ENCODE results near the gene CDH22. TPM values are rescaled to one million over a fixed set of nuclear protein-coding genes. Genes with fewer than 3 reads are reported as not detected.

CDH22 gene
- total and polyA plus RNA-seq, 2 experiments from 2014 or later, result 0.08 to 0.10 TPM

DNA sequence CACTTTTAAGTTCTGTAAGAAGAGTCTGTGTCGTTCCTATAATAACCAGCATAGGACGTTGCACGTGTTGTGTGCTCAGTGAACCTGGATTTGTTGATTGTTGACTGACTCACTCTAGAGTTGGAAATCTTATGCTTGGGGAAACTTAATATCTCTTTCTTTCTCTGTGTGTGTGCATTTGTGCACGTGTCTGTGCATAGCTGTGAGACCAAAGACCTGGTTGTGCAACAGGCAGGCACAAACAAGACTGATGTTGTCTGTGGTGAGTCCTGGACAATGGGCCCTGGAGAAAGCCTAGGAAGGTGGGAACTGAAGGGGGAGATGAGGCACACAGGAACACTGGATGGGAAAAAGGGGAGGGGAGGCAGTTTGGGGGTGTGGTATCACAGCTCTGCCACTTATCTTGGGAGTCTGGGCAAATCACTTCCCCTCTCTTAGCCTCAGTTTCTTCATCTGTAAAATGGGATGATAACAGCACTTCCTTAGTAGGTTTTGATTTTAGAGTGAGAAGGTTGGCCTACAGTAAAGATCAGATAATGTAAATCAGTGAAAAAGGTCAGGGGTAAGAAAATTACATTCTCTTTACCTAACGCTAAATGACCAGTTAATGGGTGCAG lies 181.8 kb downstream of the CDH22 start:
- Mint-ChIP-seq H3K4me1 (peaks cover 4% of the 10 kb centered on the region; the same call in 2 of the 3 replicates), H3K9me3 (no peaks in the 10 kb centered on the region; the same call in 2 of the 3 replicates), H3K27ac (no peak overlapping the region), H3K4me3 (no peak overlapping the region), H3K27me3 (ENCODE audit: insufficient read depth, low read depth, poor library complexity) (peaks cover 3% of the 10 kb centered on the region), H3K36me3 (ENCODE audit: low read depth) (peaks cover 30% of the 10 kb centered on the region)
- no peaks in the 10 kb centered on the region for H3K36me3 ChIP-seq (ENCODE audit: insufficient read depth)
- H3K79me2 ChIP-seq (replicated peaks; ENCODE audit: insufficient read depth), result no peaks in the 10 kb centered on the region
- H3K9me2 ChIP-seq (ENCODE audit: insufficient read depth), result no peaks in the 10 kb centered on the region
- no peak overlapping the region for H3K4me3 ChIP-seq
- no peak for TF ChIP-seq POLR2AphosphoS5 (IDR thresholded peaks at IDR 0.05; ENCODE audit: low read depth)
- TF ChIP-seq STAT1 (IDR thresholded peaks at IDR 0.05; ENCODE audit: unreplicated experiment), result no peak
- H3K27me3 ChIP-seq (ENCODE audit: insufficient read depth), result peaks cover 2% of the 10 kb centered on the region; the same call in 1 of the 2 replicates
- no peak overlapping the region for H2AFZ ChIP-seq
- no peaks in the 10 kb centered on the region; the same call in 1 of the 2 replicates for H4K20me1 ChIP-seq (replicated peaks; ENCODE audit: insufficient read depth)
- DNase-seq (ENCODE audit: low spot score) (no peak), ATAC-seq (no peak)
- H3F3A ChIP-seq (replicated peaks; ENCODE audit: low read depth), result no peaks in the 10 kb centered on the region
- no peak overlapping the region for H3K27ac ChIP-seq (ENCODE audit: low read depth)
- no peaks in the 10 kb centered on the region for H3K4me1 ChIP-seq (ENCODE audit: insufficient read depth)
- no peak overlapping the region for H3K4me2 ChIP-seq

Other genes with a start within 250 kb of the CDH22 start
- gene NCOA5, start 218.5 kb downstream of the CDH22 start, total RNA-seq (2014; rRNA removed; shearing (Covaris generic)), result 22.8 and 24.6 TPM in 2 replicates
- 8.4 and 10.1 TPM in 2 replicates for gene NCOA5, start 218.5 kb downstream of the CDH22 start, polyA plus RNA-seq (2016; fragmentation: Nextera tagmentation; extraction: Ambion mirVana)
- gene CD40, start 190.2 kb downstream of the CDH22 start, total RNA-seq (2014; rRNA removed; shearing (Covaris generic)), result 9.9 and 15.4 TPM in 2 replicates
- 17.9 and 18.9 TPM in 2 replicates for gene CD40, start 190.2 kb downstream of the CDH22 start, polyA plus RNA-seq (2016; fragmentation: Nextera tagmentation; extraction: Ambion mirVana)
- 34.8 and 44.1 TPM in 2 replicates for gene ELMO2, start 98.1 kb upstream of the CDH22 start, total RNA-seq (2014; rRNA removed; shearing (Covaris generic))
- gene ELMO2, start 98.1 kb upstream of the CDH22 start, polyA plus RNA-seq (2016; fragmentation: Nextera tagmentation; extraction: Ambion mirVana), result 13.8 and 15.1 TPM in 2 replicates
- 15.2 and 19.1 TPM in 2 replicates for gene ZNF334, start 205.1 kb upstream of the CDH22 start, total RNA-seq (2014; rRNA removed; shearing (Covaris generic))
- 7.9 and 12.4 TPM in 2 replicates for gene ZNF334, start 205.1 kb upstream of the CDH22 start, polyA plus RNA-seq (2016; fragmentation: Nextera tagmentation; extraction: Ambion mirVana)
- 0.45 TPM in 1 of 2 replicates, not detected in the other for gene OCSTAMP, start 242.2 kb upstream of the CDH22 start, total RNA-seq (2014; rRNA removed; shearing (Covaris generic))
- 0.32 TPM in 1 of 2 replicates, not detected in the other for gene OCSTAMP, start 242.2 kb upstream of the CDH22 start, polyA plus RNA-seq (2016; fragmentation: Nextera tagmentation; extraction: Ambion mirVana)

All from GM23338 (cell line).